GDM1 (cell line): ENCODE results near the gene KLHL33.

Source experiments
- DNase-seq: peaks from one replicate; lab custom pipeline; 2025; lab: John Stamatoyannopoulos, UW

KLHL33 gene

GRCh38 chr14:20412876-20413743 is 22.9 kb downstream of the KLHL33 start, which contains the start of gene TEP1:
Gene TEP1, minus strand, starts transcription at chr14:20413501. Its CDS starts 5,062 bp downstream, at chr14:20408439.
- peak; percentile 68 for DNase-seq

GRCh38 chr14:20412411-20412810 is 23.6 kb downstream of the KLHL33 start:
- DNase-seq = no peak

GRCh38 chr14:20409226-20409625 is 26.7 kb downstream of the KLHL33 start:
- DNase-seq = no peak

GRCh38 chr14:20403521-20403920 is 32.4 kb downstream of the KLHL33 start:
- no peak for DNase-seq

GRCh38 chr14:20400965-20401593 is 34.9 kb downstream of the KLHL33 start:
- DNase-seq = no peak

DNA sequence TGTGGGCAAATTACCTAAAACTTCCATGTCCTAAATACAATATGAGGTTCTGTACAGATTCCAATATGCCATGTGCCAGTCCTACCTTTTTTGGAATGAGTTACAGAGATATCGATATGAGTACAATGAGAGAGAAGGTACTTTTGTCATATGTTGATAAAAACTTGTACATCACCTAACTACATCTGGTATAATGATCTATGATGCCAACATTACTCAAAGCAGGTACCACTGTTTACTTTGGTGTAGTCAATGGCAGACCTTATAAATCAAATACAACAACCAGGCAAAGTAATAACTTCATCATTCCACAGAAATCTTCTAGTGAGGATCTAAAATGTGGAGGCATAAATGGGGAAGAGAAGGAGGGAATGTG is 35.4 kb downstream of the KLHL33 start:
- no peak for DNase-seq

GRCh38 chr14:20397511-20397910 is 38.5 kb downstream of the KLHL33 start:
- no peak for DNase-seq

GRCh38 chr14:20391505-20391904 is 44.5 kb downstream of the KLHL33 start:
- no peak for DNase-seq

DNA sequence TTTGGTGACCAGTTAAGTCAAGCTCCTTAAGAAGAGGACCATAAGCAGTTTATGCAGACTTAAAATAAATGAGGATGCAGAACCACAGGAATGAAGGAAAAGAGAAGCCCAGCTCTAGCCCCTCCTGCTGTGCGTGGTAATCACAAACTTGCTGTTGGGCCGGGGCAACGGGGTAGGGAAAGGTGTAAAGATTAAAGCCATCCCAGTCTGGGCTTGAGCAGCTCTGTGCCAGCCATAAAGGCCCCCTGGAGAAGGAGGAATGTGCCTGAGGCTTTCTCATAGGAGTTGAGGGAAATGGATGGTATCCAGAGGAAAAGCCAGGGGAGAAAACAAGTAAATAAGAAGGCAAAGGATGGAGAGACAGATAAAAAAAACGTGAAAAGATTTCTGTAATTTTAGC is 47.8 kb downstream of the KLHL33 start:
- no peak for DNase-seq

DNA sequence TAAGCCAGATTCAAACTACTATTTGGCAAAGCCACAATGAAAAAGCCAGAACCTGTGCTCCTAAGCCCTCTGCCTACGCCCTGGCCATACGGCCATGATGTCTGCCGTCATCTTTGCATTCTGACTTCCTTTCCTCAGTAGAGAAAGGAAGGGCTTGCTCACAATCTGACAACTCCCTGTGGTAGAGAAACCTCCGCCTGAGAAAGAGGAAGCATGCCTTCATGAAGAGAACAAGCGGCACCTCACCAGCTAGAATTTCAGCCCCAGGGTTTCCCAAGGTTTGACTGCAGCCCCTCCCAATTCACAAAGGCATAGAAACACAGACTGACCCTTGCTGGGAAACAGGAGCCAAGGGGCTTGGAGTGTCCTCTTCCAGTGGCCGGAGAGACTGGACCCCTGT is 48.4 kb downstream of the KLHL33 start:
- DNase-seq = peak; percentile 2

- DNase-seq = no peak
Measured at GRCh38 chr14:20386276-20386855, 49.6 kb downstream of the KLHL33 start.

GRCh38 chr14:20384886-20385285 is 51.1 kb downstream of the KLHL33 start:
- no peak for DNase-seq

DNA sequence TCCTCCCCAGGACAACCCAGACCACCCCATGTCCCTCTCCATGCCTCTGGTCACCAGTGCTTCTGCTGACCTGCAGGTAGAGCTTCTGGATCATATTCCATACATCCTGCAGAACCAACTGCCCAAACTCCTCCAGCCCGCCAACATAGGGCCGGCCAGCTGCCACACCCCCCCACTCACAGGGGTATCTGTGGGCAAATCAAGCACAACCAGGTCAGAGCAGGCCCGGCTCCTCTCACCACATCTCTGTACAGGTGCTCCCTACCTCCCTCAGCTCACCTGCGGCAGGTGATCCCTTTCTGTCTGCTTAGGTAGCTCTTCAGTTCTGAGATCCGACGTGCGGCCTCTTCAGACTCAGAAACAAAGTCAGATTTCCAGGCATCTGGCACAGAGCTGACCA is 51.6 kb downstream of the KLHL33 start:
- no peak for DNase-seq

DNA sequence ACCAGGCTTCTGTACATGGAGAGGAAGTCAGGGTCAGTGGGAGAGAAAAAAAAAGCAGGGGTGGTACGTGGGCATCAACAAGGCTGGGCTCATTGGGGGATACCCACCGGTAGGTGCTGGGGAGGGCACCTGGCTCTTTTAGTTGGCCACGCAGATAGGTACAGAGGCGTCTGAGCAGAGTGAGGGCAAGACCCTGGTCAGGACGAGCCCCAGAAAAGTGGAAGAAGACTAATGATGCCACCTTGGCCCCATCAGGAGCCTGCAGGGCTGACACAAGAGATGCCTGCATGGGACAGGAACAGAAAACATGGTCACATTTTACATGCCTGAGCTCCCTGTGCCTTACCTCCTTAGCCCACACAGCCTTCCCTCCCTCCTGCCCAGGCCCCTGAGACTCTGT is 52.3 kb downstream of the KLHL33 start:
- no peak for DNase-seq

- no peak for DNase-seq
Measured at GRCh38 chr14:20383032-20383431, 52.9 kb downstream of the KLHL33 start.

- DNase-seq = no peak
Measured at GRCh38 chr14:20382526-20382925, 53.4 kb downstream of the KLHL33 start.

DNA sequence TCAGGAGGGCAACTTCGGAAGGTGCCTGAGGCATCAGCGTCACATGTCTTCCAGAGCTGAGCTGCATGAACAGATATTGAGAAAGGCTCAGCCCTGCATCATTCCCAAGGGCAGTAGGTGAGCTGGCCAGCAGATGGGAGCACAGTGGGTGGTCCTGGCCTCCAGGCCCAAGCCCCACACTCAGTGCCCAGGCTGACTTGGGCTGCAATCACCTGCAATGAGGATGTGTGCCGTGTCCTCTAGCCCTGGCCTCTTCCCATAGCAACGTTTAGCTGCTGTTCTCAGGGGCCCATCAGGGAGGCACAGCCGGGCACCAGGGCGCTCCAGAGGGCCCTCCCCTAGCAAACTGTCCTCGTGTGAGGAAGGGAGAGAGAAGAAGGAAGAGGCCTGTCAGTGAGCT is 54.6 kb downstream of the KLHL33 start:
- DNase-seq = no peak

DNA sequence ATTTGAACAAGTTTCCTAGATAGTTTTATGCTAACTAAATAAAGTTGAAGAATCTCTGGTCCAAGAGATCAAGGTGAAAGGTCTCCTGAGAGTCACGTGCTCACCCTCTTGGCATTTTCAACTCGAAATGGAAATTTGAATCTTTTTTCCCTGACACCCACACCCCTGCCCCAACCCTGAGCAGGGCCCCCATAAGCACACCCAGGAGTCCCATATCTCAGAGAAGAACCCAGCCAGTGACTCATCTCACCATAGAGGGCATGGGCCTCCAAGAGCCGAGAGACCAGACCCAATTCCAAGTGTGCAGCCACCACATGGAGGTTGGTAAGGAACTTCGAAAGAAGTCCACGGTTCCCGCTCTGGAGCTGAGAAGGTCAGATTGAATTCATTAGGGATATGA is 55.3 kb downstream of the KLHL33 start:
- no peak for DNase-seq

DNA sequence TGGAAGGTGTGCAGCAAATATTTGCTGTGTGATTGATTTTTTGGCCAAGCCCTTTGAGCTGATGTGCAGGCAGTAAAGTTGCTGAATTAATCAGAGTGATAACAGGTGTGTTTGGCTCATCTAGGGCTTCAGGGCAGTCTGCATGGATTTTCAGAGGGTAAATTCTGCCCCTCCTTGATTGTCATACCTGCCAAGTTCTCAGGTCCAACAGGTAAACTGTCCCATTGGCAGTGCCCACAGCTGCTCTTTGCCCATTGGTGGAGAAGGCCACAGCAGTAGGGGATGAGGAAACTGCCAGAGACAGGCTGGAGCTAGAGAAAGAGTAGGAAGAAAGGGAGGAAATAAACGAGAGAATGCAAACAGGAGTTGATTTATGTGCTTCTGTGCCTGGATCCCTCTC is 56.2 kb downstream of the KLHL33 start:
- DNase-seq = no peak

- DNase-seq = no peak
Measured at GRCh38 chr14:20377171-20377570, 58.8 kb downstream of the KLHL33 start.

GRCh38 chr14:20376071-20376588 is 59.8 kb downstream of the KLHL33 start:
- no peak for DNase-seq
